C4-2B (cell line): ENCODE results near the gene TNFRSF13B.

Experiments used
- ZFX ChIP-seq: fragments of 450-650 bp; IDR thresholded peaks from 2 replicates; pipeline ENCODE4 v1.6.1; 2017
- TF ChIP-seq, protein P1 (sequence below): fragments of 450-650 bp; conservative IDR thresholded peaks from 2 replicates; pipeline ENCODE4 v1.5.1; 2017; ENCODE audit warnings: mild to moderate bottlenecking

- TF ChIP-seq, protein P1, sequence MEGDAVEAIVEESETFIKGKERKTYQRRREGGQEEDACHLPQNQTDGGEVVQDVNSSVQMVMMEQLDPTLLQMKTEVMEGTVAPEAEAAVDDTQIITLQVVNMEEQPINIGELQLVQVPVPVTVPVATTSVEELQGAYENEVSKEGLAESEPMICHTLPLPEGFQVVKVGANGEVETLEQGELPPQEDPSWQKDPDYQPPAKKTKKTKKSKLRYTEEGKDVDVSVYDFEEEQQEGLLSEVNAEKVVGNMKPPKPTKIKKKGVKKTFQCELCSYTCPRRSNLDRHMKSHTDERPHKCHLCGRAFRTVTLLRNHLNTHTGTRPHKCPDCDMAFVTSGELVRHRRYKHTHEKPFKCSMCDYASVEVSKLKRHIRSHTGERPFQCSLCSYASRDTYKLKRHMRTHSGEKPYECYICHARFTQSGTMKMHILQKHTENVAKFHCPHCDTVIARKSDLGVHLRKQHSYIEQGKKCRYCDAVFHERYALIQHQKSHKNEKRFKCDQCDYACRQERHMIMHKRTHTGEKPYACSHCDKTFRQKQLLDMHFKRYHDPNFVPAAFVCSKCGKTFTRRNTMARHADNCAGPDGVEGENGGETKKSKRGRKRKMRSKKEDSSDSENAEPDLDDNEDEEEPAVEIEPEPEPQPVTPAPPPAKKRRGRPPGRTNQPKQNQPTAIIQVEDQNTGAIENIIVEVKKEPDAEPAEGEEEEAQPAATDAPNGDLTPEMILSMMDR, result no peak
- no peak for TF ChIP-seq ZFX
These were observed 58.5 kb downstream of the TNFRSF13B start for GRCh38 chr17:16913463-16913862.
